CD4-positive, alpha-beta T cell treated with Interleukin-17A for 1 hour (primary cell): ENCODE results near the gene ZNF17.
"Not testable (repeated sequence)": the region's sequence is repeated elsewhere in the genome, so short reads cannot be mapped to it uniquely, and the experiment has no call there.

Experiments used
- DNase-seq: peaks from one replicate; pipeline ENCODE4 v3.0.0-alpha.2; 2020

Gene ZNF17

DNA sequence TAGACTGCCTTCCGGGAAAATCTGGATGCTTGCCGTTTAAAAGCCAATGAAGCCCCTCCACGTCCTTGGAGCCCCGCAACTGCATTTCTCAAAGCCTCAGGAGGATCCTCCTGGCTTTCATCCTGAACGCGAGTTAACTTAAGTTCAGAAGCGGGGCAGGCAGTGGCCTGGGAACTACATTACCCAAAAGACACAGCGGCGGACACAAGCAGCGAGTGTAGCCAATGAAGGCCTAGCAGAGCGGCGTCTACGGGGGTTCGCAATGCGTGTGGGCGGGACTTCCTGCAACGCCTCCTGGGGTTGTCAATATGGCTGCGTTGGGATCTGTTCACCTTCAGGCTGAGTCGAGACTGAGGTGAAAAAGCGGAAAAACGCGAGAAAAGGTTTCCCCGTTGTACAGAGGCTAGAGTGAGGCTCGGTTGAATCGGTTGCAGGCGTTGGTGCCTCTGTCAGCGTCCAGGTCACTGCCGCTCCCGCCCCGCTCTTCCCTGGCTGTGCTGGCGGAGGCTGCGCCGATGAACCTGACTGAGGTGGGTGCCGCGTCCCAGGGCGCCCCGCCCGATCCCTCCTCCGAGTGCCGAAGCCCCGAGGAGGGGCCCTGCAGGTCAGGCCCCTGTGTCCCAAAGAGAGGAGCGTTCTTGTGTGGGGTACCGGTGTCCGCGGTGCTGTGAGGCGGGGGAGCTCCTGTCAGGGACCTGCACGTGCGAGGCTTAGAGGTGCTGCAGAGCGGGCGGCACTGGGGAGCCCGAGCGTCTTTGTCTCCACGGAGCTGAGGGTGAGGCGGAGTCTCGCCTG, at the start of gene ZNF17:
TSS of gene ZNF17 (plus strand) at position 285 of the 795 bp plus-strand sequence. CDS start 2,455 bp downstream, outside the sequence.
- DNase-seq = peak; percentile 94

DNA sequence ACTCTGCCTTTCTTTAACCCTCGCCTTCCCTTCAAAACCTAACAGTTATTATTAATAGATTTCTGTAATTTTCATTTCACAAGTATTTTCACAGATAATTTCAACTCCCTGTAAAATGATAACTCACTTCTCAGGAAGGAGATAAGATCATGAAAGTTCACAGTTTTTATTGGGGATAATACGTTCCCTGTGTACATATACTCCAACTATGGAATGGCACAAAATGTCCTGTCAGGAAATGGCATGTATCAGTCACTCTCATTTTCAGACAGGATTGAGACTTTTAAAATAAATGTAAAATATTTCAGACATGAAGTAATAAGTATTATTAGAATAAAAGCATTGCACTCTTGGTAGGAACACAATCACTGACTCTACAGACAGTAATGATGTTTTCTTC, 48.5 kb upstream of the ZNF17 start:
- no peak for DNase-seq

DNA sequence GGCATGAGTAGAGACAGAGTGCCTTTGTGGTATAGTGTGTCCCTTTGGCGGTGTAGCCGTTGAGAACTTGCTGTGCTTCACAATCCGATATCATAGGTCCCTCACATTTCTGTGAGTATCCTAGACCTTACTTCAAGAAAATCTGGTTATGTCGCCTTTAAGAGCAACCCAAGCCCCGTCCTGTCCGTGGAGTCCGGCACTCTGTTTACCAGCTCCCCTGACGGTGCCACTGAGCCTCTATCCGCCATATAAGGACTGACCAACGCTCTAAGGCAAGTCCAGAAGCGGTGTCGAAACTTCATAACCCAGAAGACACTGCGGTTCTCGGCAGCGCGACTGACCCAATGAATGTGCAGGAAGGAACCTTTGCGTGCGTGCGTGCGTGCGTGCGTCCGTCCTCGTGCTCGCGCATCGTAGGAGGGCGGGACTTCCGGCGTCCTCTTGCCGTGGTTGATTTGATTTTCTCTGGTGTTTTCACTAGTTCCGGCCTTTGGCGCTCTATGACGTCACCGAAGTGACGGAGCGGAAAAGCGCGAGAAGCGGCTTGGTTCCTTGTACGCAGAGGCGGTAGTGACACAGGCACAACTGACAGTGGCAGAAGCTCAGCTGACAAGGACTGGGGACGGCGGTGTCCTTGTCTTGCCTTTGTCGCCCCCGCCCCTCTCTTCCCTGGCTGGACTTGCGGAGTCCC, 47.8 kb upstream of the ZNF17 start, which contains the start of the genes TRAPPC2B and ZNF547:
TSS of gene TRAPPC2B (plus strand) at position 555 of the 691 bp plus-strand sequence. CDS start 1,283 bp downstream, outside the sequence.
TSS of gene ZNF547 (plus strand) at position 555 of the 691 bp plus-strand sequence. CDS start 5,005 bp downstream, outside the sequence.
- DNase-seq = peak; percentile 99

DNA sequence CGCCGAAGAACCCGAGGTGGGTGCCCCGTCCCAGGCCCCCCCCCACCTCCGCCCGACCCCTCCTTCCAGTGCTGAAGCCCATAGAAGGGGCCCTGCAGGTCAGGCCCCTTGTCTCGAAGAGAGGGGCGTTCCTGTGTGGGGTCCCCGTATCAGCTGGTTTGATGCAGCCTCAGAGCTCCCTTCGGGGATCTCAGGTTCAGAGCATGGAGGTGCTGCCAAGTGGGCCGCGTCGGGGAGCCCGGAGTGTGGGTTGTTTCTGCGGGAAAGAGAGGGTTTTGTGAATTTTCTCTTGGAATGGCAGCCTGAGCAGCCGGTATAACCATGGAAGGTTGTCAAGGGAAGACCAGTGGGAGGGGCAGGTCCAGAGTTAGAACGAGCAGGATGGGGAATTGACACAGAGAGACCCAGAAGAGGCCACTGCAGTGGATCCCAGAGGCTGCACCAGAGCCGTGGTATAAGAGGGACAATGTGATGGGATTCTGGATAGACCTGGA, 47.2 kb upstream of the ZNF17 start:
- no peak for DNase-seq

- DNase-seq = no peak
Measured at GRCh38 chr19:57366776-57367175, 44.2 kb upstream of the ZNF17 start.

- no peak for DNase-seq
Measured at GRCh38 chr19:57374179-57374578, 36.8 kb upstream of the ZNF17 start.

DNA sequence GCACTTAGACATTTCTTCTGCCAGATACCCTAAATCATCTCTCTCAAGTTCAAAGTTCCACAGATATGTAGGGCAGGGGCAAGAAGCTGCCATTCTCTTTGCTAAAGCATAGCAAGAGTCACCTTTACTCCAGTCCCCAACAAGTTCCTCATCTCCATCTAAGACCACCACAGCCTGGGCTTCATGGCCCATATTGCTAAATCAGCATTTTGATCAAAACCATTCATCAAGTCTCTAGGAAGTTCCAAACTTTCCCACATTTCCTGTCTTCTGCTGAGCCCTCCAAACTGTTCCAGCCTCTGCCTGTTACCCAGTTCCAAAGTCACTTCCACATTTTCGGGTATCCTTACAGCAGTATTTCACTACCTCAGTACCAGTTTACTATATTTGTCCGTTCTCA, 36.3 kb upstream of the ZNF17 start:
- DNase-seq = not testable (repeated sequence)

DNA sequence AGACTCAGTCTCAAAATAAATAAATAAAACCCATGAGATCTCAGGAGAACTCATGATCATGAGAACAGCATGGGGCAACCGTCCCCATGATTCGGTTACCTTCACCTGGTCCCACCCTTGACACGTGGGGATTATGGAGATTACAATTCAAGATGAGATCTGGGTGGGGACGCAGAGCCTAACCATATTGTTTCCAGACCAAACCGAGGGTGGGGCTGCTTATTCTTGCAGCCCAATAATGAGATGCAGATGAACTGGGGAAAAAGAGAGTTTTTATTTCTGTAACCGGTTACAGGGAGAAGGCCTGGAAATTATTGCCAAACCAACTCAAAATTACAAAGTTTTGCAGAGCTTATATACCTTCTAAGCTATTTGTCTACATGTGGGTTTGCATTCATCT, 34.8 kb upstream of the ZNF17 start:
- no peak for DNase-seq

- DNase-seq = no peak
Measured at GRCh38 chr19:57377498-57378146, 33.3 kb upstream of the ZNF17 start.

DNA sequence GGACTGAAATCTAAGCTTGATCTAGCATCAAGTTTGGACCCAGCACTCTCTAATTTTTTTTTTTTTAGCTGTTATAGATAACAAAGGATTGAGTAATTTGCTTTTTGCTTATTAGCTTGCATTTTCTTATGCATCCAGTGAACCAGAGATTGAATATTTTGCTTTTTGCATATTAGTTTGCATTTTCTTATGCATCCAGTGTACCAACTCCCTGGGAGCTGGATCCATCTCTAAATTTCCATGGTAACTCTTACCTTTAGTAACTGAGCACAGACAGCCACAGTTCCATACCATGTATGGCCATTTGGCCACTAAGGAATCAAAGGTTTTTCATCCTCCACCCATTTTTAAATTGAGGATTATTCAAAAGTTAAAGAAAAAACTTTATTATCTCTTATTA, 30.0 kb upstream of the ZNF17 start:
- no peak for DNase-seq

DNA sequence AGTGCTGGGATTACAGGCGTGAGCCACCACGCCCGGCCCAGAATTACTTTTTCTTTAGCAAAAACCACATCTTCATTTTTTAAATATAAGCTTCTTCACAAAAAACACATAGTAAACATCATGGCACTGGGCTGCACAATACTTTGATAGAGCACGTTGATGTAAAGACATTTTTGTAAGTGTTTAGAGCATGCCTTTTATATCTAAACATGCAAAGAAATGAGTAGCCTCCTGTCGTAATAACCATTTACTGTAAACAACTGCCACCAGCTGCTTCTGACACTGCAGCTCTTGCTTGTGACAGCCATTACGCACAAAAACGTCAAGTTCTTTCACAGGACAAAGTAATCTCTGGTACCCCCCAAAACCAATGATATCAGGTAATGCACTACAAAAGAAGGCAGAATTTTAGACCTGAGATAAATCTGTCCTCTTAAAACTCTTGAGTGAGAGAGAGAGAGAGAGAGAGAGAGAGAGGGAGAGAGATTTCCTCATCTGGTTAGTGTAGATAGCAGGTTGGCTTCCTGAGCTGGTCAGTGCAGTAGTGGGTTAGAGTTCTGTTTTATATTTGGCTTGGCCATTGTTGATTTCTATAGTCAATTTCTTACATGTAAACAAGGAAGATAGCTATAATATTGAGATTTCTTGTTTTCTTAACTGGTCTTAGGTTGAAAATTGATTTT, 28.0 kb upstream of the ZNF17 start:
- no peak for DNase-seq

DNA sequence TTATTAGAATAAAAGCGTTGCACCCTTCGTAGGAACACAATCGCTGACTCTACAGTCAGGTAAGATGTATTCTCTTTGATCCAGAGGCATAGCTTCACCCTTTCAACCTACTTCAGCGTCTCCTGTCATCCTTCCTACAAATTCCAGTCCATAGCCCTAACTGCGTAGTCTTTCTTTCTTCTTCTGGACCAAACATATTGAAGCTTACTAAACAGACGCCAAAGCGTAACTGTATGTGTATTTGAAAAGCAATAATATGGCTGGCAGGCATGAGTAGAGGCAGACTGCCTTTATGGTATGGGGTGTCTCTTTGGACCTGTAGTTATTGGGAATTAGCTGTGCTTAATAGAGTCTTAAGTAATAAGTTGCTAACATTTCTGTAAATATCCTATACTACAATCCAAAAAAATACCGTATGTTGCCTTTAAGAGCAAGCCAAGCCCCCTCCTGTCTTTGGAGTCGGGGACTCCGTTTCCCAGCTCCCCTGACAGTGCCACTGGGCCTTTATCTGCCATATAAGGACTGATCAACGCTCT, 21.7 kb upstream of the ZNF17 start:
- DNase-seq = no peak

DNA sequence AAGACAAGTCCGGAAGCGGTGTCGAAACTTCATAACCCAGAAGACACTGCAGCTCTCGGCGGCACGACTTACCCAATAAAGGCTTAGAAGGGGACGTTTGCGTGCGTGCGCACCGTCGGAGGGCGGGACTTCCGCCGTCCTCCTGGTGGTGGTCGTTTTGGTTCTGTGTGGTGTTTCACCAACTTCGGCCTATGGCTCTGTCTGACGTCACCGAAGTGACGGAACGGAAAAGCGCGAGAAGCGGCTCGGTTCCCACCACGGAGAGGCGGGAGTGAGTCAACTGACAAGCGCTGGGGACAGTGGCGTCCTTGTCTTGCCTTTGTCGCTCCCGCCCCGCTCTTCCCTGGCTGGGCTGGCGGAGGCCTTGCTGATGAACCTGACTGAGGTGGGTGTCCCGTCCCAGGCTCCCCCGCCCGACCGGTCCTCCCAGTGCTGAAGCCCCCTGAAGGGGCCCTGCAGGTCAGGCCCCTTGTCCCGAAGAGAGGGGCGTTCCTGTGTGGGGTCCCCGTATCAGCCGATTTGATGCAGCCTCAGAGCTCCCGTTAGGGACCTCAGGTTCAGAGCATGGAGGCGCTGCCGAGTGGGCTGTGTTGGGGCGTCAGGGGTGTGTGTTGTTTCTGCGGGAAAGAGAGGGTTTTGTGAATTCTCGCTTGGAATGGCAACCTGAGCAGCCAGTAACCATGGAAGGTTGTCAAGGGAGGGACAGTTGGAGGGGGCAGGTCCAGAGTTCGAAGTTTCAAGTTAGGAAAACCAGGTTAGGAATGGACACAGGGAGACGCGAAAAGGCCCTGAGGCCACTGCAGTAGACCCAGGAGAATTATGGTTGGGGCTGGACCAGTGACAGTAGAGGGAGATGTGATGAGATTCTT, 21.0 kb upstream of the ZNF17 start, which contains the start of gene ZNF548:
TSS of gene ZNF548 (plus strand) at position 125 of the 869 bp plus-strand sequence. CDS start at position 371, 246 bp downstream.
- DNase-seq = peak; percentile 99

GRCh38 chr19:57395710-57396109, 15.3 kb upstream of the ZNF17 start:
- no peak for DNase-seq

DNA sequence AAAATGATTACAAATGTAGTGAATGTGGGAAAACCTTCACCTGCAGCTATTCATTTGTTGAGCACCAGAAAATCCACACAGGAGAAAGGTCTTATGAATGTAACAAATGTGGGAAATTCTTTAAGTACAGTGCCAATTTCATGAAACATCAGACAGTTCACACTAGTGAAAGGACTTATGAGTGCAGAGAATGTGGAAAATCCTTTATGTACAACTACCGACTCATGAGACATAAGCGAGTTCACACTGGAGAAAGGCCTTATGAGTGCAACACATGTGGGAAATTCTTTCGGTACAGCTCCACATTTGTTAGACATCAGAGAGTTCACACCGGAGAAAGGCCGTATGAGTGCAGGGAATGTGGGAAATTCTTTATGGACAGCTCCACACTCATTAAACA, 12.1 kb upstream of the ZNF17 start:
- no peak for DNase-seq

DNA sequence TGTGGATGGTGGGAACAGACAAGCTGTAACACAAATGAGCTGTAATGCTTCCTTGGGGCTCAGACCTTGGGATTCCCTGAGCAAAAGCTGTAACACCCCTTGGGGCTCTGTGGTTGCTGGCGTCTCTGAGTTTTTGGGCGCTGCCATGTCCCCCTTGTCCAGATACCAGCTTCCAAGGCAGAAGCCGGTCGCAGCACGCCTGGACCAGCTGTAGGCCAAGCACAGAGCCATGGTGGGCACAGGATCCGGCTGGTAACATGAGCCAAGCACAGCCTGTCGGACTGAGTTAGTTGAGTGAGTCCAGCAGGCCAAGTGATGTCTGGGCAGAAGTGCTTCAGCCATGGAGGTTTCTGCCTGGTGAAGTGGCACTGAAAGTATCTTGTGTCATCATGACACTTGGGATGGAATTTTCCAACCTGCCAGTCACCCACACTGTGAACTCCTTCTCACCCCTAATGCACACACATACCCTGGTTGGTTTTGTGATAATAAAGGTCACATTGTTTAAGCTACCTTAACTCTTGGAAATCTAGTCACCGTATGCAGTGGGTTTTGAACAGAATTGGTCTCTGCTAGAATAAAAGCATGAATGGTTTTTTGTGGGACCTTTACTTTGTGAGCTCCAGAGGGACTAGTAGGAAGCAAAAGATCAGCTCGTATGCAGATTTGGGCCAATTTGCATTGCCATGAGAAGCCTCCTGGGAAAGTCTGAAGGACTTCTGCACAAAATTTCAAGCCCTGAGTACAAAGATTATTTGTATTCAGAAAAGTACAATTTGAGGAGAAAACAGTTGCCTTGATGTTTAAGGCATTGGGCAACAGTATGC, 7.0 kb upstream of the ZNF17 start:
- no peak for DNase-seq

GRCh38 chr19:57406516-57407123, 4.3 kb upstream of the ZNF17 start:
- peak; percentile 81 for DNase-seq

DNA sequence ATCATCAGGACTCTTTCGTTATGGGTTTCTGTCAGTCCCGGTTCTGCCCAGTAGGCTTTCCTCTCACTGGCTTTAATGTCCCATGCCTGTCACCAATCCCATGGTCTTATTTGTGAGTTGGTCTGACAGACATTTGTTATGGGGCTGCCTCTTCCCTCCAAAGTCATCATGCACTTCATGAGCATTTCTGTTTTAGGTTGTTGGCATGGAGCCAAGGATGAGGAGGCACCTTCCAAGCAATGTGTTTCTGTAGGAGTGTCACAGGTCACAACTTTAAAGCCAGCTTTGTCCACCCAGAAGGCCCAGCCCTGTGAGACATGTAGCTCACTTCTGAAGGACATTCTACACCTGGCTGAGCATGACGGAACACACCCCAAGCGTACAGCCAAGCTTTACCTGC, 8.5 kb downstream of the ZNF17 start:
- no peak for DNase-seq

DNA sequence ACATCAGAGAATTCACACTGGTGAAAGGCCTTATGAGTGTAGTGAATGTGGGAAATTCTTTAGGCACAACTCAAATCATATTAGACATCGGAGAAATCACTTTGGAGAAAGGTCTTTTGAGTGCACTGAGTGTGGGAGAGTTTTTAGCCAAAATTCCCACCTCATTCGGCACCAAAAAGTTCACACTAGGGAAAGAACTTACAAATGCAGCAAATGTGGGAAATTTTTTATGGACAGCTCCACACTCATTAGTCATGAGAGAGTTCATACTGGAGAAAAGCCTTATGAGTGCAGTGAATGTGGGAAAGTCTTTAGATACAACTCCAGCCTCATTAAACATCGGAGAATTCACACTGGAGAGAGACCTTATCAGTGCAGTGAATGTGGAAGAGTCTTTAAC, 10.1 kb downstream of the ZNF17 start:
- DNase-seq = no peak
